Measurements from ENCODE around the gene ZDHHC16.

ZDHHC16 gene

GRCh38 chr10:97482381-97482780 lies 36.4 kb downstream of the ZDHHC16 start:
- no peak for DNase-seq

GRCh38 chr10:97483506-97483905 lies 37.5 kb downstream of the ZDHHC16 start:
- DNase-seq: no peak

- DNase-seq: no peak
These were observed 37.9 kb downstream of the ZDHHC16 start for GRCh38 chr10:97483921-97484320.

- DNase-seq: no peak
These were observed 39.8 kb downstream of the ZDHHC16 start for GRCh38 chr10:97485647-97486281.

GRCh38 chr10:97490592-97490991 lies 44.6 kb downstream of the ZDHHC16 start:
- DNase-seq: no peak

- no peak for DNase-seq
These were observed 48.2 kb downstream of the ZDHHC16 start for GRCh38 chr10:97494151-97494550.

- no peak for DNase-seq
These were observed 49.0 kb downstream of the ZDHHC16 start for GRCh38 chr10:97494863-97495506.

GRCh38 chr10:97497572-97498075 lies 51.6 kb downstream of the ZDHHC16 start:
- peak; percentile 39 for DNase-seq

- DNase-seq: peak; percentile 99
These were observed 52.3 kb downstream of the ZDHHC16 start, which contains the start of gene MMS19 for GRCh38 chr10:97498076-97498840. Gene MMS19, minus strand, starts transcription at chr10:97498422. Its CDS starts 38 bp downstream, at chr10:97498384.

- peak; percentile 26 for DNase-seq
These were observed 53.0 kb downstream of the ZDHHC16 start, which contains the start of gene UBTD1 for GRCh38 chr10:97498841-97499560. Gene UBTD1, plus strand, starts transcription at chr10:97498924. Its CDS starts 280 bp downstream, at chr10:97499204.

- no peak for DNase-seq
These were observed 53.8 kb downstream of the ZDHHC16 start for GRCh38 chr10:97499561-97500296.

- DNase-seq: no peak
These were observed 54.3 kb downstream of the ZDHHC16 start for GRCh38 chr10:97500297-97500575.

GRCh38 chr10:97502916-97503315 lies 56.9 kb downstream of the ZDHHC16 start:
- no peak for DNase-seq

GRCh38 chr10:97503406-97503805 lies 57.4 kb downstream of the ZDHHC16 start:
- no peak for DNase-seq

GRCh38 chr10:97505152-97505551 lies 59.2 kb downstream of the ZDHHC16 start:
- no peak for DNase-seq

GRCh38 chr10:97506199-97506991 lies 60.4 kb downstream of the ZDHHC16 start:
- no peak for DNase-seq
